GM21515 (cell line): Measurements from ENCODE around the gene KRT81.
A peak's percentile ranks its signal among the peaks of the same experiment; 100 is the strongest.

Source experiments
- ATAC-seq: cut with Tn5 transposase; IDR thresholded peaks from one replicate; pipeline ENCODE4 v1.9.1; 2021; ENCODE audit not compliant: unreplicated experiment

Gene KRT81

GRCh38 chr12:52291267-52291935 is at the start of gene KRT81:
Gene KRT81 (minus strand): TSS chr12:52291534. CDS start chr12:52291465, 69 bp downstream.
- no peak for ATAC-seq

- no peak for ATAC-seq
These were observed 47.1 kb upstream of the KRT81 start for GRCh38 chr12:52338241-52338960.

GRCh38 chr12:52337054-52337453 is 45.7 kb upstream of the KRT81 start:
- no peak for ATAC-seq

- no peak for ATAC-seq
These were observed 45.3 kb upstream of the KRT81 start for GRCh38 chr12:52336641-52337040.

- ATAC-seq, result no peak
These were observed 44.4 kb upstream of the KRT81 start for GRCh38 chr12:52335598-52336262.

GRCh38 chr12:52334185-52334584 is 42.9 kb upstream of the KRT81 start:
- no peak for ATAC-seq

- ATAC-seq, result no peak
These were observed 42.0 kb upstream of the KRT81 start for GRCh38 chr12:52333321-52333720.

- ATAC-seq, result no peak
These were observed 41.0 kb upstream of the KRT81 start for GRCh38 chr12:52332381-52332780.

GRCh38 chr12:52331833-52332232 is 40.5 kb upstream of the KRT81 start:
- ATAC-seq, result no peak

- no peak for ATAC-seq
These were observed 39.7 kb upstream of the KRT81 start for GRCh38 chr12:52331039-52331438.

- ATAC-seq, result no peak
These were observed 36.6 kb upstream of the KRT81 start for GRCh38 chr12:52327830-52328500.

- ATAC-seq, result peak; percentile 76
These were observed 35.9 kb upstream of the KRT81 start for GRCh38 chr12:52327052-52327829.

GRCh38 chr12:52324153-52324444 is 32.8 kb upstream of the KRT81 start:
- ATAC-seq, result no peak

- no peak for ATAC-seq
These were observed 32.2 kb upstream of the KRT81 start for GRCh38 chr12:52323416-52324152.

GRCh38 chr12:52323001-52323400 is 31.7 kb upstream of the KRT81 start:
- no peak for ATAC-seq

GRCh38 chr12:52322069-52322468 is 30.7 kb upstream of the KRT81 start:
- ATAC-seq, result no peak

- ATAC-seq, result no peak
These were observed 30.1 kb upstream of the KRT81 start for GRCh38 chr12:52321418-52321817.

- no peak for ATAC-seq
These were observed 29.6 kb upstream of the KRT81 start, which contains the start of gene KRT83 for GRCh38 chr12:52320784-52321400. Gene KRT83 (minus strand): TSS chr12:52321398. CDS start chr12:52321335, 63 bp downstream.

- no peak for ATAC-seq
These were observed 27.8 kb upstream of the KRT81 start for GRCh38 chr12:52319097-52319496.
